Upper lobe of left lung (tissue), 4 donors: ENCODE measurements around the gene ARL4D.

ENCODE experiments used
- EP300 ChIP-seq, 4 donors: sonication (generic); formaldehyde crosslinking; IDR thresholded peaks; one replicate each; pipeline ENCODE4 v1.5.1; 2017; ENCODE audit warnings: antibody characterized with exemption in 4 of 4, control low read depth in 2 of 4
- POLR2A ChIP-seq, 4 donors: fragments of 450-650 bp; IDR thresholded peaks; one replicate each; pipeline ENCODE4 v1.5.1; 2016 to 2017; ENCODE audit warnings: antibody characterized with exemption in 4 of 4, mild to moderate bottlenecking in 2 of 4
- POLR2AphosphoS5 ChIP-seq, 2 donors: sonication (generic); formaldehyde crosslinking; IDR thresholded peaks; one replicate each; pipeline ENCODE4 v1.5.1; 2017; ENCODE audit warnings: antibody characterized with exemption in 2 of 2
- TF ChIP-seq, protein P1 (sequence below), 6 experiments: fragments of 450-650 bp in 4 of 6; fragments of 200-600 bp in 2 of 6; sonication (generic) in 2 of 6; IDR thresholded peaks; one replicate each; pipeline ENCODE4 v1.5.1; 2016 to 2019; ENCODE audit warnings: antibody characterized with exemption in 6 of 6

DNA sequence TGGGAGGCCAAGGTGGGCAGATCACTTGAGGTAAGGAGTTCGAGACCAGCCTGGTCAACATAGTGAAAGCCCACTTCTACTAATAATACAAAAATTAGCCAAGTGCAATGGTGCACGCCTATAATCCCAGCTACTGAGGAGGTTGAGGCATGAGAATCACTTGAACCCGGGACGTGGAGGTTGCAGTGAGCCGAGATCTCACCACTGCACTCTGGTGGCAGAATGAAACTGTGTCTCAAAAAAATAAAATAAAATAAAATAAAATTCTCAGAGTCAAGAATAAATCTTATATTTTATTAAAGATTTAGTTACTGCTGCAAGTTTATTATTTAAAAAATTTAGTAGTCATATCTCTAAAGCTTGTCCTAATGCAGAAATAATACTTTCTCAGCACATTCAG, 29.7 kb downstream of the ARL4D start:
- TF ChIP-seq, protein P1, sequence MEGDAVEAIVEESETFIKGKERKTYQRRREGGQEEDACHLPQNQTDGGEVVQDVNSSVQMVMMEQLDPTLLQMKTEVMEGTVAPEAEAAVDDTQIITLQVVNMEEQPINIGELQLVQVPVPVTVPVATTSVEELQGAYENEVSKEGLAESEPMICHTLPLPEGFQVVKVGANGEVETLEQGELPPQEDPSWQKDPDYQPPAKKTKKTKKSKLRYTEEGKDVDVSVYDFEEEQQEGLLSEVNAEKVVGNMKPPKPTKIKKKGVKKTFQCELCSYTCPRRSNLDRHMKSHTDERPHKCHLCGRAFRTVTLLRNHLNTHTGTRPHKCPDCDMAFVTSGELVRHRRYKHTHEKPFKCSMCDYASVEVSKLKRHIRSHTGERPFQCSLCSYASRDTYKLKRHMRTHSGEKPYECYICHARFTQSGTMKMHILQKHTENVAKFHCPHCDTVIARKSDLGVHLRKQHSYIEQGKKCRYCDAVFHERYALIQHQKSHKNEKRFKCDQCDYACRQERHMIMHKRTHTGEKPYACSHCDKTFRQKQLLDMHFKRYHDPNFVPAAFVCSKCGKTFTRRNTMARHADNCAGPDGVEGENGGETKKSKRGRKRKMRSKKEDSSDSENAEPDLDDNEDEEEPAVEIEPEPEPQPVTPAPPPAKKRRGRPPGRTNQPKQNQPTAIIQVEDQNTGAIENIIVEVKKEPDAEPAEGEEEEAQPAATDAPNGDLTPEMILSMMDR (IDR thresholded peaks at IDR 0.05): no peak
- no peak for TF ChIP-seq POLR2A (IDR thresholded peaks at IDR 0.05)
- TF ChIP-seq EP300 (IDR thresholded peaks at IDR 0.05): no peak
- TF ChIP-seq POLR2AphosphoS5 (IDR thresholded peaks at IDR 0.05): no peak
